SIG-M5 treated with dmso at 0.1 percent for 504 hours (cell line): ENCODE results near the gene NFYC.

ENCODE experiments used
- DNase-seq: peaks from one replicate; lab custom pipeline; 2025; ENCODE audit not compliant: unreplicated experiment; lab: John Stamatoyannopoulos, UW

NFYC gene

GRCh38 chr1:40734882-40735628 is 43.6 kb downstream of the NFYC start:
- DNase-seq: no peak

- no peak for DNase-seq
Measured at GRCh38 chr1:40736085-40736531, 44.6 kb downstream of the NFYC start.

GRCh38 chr1:40738831-40739230 is 47.3 kb downstream of the NFYC start:
- no peak for DNase-seq

GRCh38 chr1:40739455-40740008 is 48.0 kb downstream of the NFYC start:
- peak; percentile 5 for DNase-seq

GRCh38 chr1:40740039-40740996 is 48.8 kb downstream of the NFYC start:
- peak; percentile 8 for DNase-seq

GRCh38 chr1:40740997-40741736 is 49.7 kb downstream of the NFYC start:
- no peak for DNase-seq

DNA sequence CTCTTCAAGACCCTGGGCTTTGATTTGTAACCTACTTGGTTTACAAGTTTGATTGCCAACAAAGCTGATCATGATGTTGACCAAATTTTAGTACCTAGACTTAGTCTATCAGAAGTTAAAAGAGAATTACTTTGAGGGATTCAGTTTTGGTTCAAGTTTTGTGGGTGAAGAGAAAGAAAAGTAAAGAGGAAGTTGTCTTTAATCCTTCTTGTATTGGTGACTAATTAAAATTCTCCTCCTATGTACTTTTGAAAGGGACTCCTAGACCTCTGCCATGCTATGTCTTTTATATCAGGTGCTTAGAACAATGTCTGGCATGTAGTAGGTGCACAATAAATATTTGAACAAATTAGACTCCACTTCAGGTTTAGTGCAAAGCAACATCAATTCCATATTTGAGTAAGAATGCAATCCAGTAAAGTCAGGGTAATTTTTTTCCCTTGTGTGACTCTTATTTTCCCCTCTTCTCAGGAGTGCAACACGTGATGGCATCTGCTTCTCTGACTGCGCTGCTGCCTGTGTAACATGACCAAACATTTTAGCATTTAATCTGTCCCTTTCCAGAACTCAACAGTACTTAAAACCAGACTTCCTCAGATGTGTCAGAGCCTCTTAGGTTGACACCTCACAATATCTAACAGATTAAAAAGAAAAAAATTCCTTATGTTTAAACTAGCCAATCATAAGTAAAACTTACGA is 51.0 kb downstream of the NFYC start:
- DNase-seq: peak; percentile 10

DNA sequence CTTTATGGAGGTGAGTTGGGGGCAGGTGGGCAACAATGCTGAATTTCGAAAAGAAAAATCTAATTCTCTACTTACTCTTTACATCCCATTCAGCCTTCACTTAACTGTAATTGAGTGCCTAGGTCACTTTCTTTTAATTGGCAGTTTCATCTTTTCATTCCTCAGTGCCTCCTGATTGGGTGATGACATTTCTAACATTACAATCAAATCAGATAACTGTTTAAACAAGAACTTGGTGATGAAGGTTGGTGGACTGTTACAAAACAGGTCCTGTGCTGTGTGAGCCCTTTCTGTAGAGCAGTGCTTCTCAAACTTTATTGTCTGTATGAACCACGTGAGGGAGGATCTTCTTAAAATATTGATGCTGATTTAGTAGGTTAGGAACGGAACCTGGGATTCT is 51.9 kb downstream of the NFYC start:
- DNase-seq: no peak

- no peak for DNase-seq
Measured at GRCh38 chr1:40743860-40744259, 52.4 kb downstream of the NFYC start.

DNA sequence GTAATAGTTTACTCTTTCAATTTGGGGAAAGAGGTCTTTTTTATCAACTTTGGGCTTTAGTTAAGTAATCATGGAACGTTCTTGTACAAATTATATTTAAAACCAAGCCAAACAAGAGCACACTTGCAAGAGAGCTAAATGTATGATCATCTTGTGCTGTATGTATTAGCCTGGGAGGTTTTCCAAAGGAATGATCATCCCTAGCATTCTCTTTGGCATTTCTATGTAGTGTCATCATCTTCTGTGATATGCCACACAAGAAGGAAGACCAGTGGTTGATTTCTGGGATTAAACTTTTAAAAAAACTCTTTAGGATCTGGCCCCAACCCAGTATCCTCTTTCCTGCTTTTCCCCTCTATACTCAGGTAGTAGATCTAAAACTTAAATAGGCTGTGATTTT is 53.7 kb downstream of the NFYC start:
- DNase-seq: no peak

DNA sequence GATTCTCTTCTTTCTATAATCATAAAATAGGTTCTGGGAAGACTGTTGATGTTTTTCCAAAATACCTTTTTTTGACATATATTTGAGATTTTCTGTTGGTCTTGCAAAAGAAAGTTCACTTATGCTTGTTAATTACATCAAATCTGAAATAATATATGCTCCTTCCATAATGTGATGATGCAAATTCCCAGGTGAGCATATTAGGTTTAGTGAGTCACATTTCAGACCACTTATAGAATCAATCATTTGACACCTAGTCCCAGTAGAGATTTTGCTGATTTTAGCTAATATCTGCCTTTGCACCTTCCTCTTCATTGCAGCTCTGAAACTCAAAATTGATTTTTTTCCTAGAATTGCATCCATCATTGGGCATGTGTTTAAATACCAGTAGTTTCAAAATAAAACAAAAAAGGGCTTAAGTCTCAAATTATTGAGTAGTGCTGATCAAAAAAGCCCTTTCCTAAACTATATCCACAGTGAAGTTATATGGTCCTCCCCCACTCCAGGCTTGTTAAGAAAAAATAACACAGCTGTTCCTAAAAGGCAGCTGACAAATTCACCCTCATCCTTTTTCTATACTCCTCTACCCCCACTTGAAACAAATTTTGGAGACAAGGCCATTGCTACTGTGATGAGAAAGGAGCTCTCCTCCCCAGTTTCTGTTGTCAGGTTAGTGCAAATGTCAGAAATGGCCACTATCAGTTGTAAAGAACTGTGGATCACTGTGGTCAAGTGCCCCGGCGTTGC is 55.0 kb downstream of the NFYC start:
- no peak for DNase-seq

GRCh38 chr1:40748841-40749718 is 57.6 kb downstream of the NFYC start:
- no peak for DNase-seq

DNA sequence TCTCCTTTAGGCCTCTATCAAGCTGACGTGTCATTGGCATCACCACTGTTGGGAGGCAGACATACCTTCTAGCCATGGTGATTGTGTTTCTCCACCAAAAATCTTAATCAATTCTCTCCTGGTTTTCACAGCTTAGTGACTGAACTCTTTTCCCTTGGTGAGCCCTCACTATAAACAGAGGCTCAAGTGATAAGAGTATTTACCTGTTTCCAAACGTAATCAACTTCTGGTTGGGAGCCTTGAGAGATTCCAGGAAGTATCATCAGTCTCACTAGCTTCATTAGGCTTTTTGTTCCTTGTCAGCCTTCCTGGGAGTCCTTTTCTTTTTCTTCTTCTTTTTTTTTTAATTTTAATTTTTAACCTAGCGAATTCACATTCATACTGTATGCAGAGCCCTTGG is 58.3 kb downstream of the NFYC start:
- DNase-seq: no peak

- DNase-seq: no peak
Measured at GRCh38 chr1:40750451-40750908, 59.0 kb downstream of the NFYC start.

- DNase-seq: no peak
Measured at GRCh38 chr1:40751802-40752201, 60.3 kb downstream of the NFYC start.

DNA sequence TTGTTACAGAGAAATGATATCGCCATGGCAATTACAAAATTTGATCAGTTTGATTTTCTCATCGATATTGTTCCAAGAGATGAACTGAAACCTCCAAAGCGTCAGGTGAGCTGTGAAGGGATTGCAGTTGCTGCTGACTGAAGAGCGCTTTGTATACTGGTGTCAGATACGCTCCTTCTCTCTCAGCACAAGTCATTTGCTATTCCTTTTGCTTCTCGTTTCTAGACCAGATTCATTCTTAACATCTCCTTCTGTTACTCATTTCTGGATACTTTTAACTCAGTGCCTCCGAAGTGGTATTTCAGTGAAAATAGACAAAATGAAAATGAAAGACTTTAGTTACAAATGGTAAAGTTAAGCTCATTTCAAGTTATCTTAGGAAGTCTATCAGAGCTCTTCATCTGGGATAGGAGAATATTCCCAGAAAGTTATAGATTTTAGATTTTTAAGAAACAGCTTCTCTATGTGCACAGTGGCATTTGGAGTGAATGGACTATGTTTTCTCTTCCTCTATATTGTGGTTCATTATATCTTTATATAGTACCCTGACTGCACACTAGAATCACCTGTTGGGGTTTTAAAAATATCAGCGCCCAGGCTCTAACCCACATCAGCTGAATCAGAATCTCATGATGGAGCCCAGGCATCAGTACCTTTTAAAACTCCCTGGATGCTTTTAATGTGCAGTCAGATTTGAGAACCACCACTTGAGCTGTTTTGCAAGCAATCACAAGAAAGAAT is 61.8 kb downstream of the NFYC start:
- DNase-seq: no peak

DNA sequence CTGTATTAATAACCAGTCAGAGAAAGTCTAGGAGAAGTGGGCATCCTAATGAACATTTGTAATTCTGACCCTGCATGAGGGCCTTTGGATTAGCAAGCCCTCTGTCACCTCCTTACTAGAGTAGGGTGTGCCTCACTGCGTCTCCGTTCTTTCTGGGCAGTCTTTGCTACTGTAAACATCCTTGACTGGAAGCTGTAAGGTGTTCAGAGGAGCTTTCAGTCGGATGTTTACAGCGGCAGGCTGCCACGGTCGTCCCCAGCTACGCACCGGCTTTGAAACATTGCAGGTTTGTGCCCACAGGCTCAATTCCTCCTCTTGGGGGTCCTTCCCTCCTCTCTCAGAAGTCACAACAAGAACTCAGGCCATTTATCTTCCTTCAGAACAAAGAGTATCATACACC is 62.7 kb downstream of the NFYC start:
- DNase-seq: no peak

DNA sequence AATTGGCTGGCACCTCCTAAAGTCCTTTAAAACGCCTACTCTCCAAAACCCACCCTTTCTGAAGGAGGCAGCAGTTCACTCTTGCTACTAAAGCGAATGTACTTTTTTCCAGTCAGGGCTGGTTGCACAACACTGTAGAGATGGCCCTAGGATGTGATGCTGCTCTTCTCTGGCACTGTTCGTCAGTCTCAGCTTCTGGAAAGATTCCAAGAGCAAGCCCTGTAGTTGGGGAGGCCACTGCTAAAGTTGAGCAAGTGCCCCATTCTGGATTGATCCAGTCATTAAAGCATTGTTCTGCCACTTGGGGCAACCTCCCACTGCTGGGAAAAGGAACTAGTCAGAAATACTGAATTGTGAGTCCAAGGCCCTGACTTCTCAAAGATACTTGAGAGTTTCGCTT is 63.6 kb downstream of the NFYC start:
- DNase-seq: no peak
